Esophagus muscularis mucosa (tissue), 4 donors: ENCODE measurements around the gene LMO7. TPM values are rescaled to one million over a fixed set of nuclear protein-coding genes. Genes with fewer than 3 reads are reported as not detected.
A peak's percentile ranks its signal among the peaks of the same experiment; 100 is the strongest.

ENCODE experiments used
- DNase-seq: peaks from one replicate; pipeline ENCODE4 v3.0.0-alpha.2; 2017; ENCODE audit errors: extremely low spot score
- H3K27ac ChIP-seq, 4 donors: fragments of 200-600 bp; sonication (generic); replicated peaks in 1 of 4; 1 replicate in 3 of 4; 2 replicates in 1 of 4; pipeline ENCODE4 v1.5.1; 2016 to 2019; ENCODE audit warnings: mild to moderate bottlenecking in 1 of 4
- H3K27me3 ChIP-seq, 4 donors: fragments of 200-600 bp; sonication (generic); one replicate each; pipeline versions ENCODE4 v1.5.1 to v1.6.0; 2016 to 2019
- H3K36me3 ChIP-seq, 4 donors: fragments of 200-600 bp; sonication (generic); one replicate each; pipeline ENCODE4 v1.5.1; 2016 to 2019
- H3K4me1 ChIP-seq, 4 donors: fragments of 200-600 bp; sonication (generic); one replicate each; pipeline ENCODE4 v1.5.1; 2016 to 2019
- H3K4me3 ChIP-seq, 4 donors: fragments of 200-600 bp; sonication (generic); 1 replicate in 2 of 4; 2 replicates in 2 of 4; pipeline ENCODE4 v1.5.1; 2016 to 2019; ENCODE audit warnings: mild to moderate bottlenecking in 4 of 4, moderate library complexity in 1 of 4
- H3K9me3 ChIP-seq, 4 donors: fragments of 200-600 bp; sonication (generic); 1 replicate in 3 of 4; 2 replicates in 1 of 4; pipeline ENCODE4 v1.5.1; 2016 to 2019
- EP300 ChIP-seq: sonication (generic); formaldehyde crosslinking; IDR thresholded peaks from one replicate; pipeline ENCODE4 v1.6.1; 2017; ENCODE audit warnings: antibody characterized with exemption
- POLR2A ChIP-seq: fragments of 450-650 bp; IDR thresholded peaks from one replicate; pipeline ENCODE4 v1.6.1; 2017; ENCODE audit warnings: antibody characterized with exemption, moderate library complexity, mild to moderate bottlenecking, low read depth
- POLR2AphosphoS5 ChIP-seq, 2 donors: sonication (generic); formaldehyde crosslinking; IDR thresholded peaks; one replicate each; pipeline ENCODE4 v1.6.1; 2017; ENCODE audit warnings: antibody characterized with exemption in 2 of 2
- WGBS: methylation state at CpG from one replicate; pipeline ENCODE4 v1.1.5; 2018; 5-methylcytosine and 5-hydroxymethylcytosine counted together
- intact Hi-C: fragments of 100-400 bp; cut with DNase I; formaldehyde crosslinking; loops from one replicate; pipeline ENCODE4 v1.15.1; 2023
- total RNA-seq, 4 donors: library from RNA; depleted of rRNA; stranded (reverse); fragments of >200 nt; gene quantifications; one replicate each; pipeline versions ENCODE4 v1.1.0 to v1.2.1, GENCODE V29; 2016
- TF ChIP-seq, protein P1 (sequence below), 3 experiments: fragments of 200-600 bp in 2 of 3; fragments of 450-650 bp in 1 of 3; sonication (generic) in 2 of 3; IDR thresholded peaks; one replicate each; pipeline ENCODE4 v1.5.1; 2017 to 2019; ENCODE audit warnings: antibody characterized with exemption in 3 of 3, mild to moderate bottlenecking in 2 of 3, moderate library complexity in 1 of 3

LMO7 gene
- total RNA-seq, 4 donors from 2014 or later: 11.4 to 17.8 (median 14.7) TPM

DNA sequence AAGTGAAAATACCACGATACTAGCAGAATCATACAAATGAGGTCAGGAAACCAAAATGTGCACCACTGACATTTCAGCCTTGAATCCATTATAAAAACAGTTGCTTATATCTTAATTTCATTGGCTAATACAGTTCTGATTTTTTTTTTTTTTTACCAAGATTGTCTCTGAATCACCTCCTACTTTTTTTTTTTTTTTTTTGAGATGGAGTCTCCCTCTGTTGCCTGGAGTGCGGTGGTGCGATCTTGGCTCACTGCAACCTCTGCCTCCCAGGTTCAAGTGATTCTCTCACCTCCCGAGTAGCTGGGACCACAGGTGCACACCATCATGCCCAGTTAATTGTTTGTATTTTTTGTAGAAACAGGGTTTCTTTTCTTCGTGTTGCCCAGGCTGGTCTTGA is 270.2 kb downstream of the LMO7 start:
- WGBS: 80% methylated on average over 5 of the region's 5 CpGs
- no peak for DNase-seq
- Histone ChIP-seq H3K4me3 (no peak overlapping the region), H3K9me3 (no peaks in the 10 kb centered on the region), H3K36me3 (no peaks in the 10 kb centered on the region), H3K27me3 (no peaks in the 10 kb centered on the region), H3K27ac (peak overlapping the region; percentile 60 to 70 (median 64)), H3K4me1 (peaks cover 22 to 69% (median 63%) of the 10 kb centered on the region in 4 donors)
- TF ChIP-seq POLR2AphosphoS5 (IDR thresholded peaks at IDR 0.05) (no peak), POLR2A (no peak), EP300 (no peak)
- TF ChIP-seq, protein P1, sequence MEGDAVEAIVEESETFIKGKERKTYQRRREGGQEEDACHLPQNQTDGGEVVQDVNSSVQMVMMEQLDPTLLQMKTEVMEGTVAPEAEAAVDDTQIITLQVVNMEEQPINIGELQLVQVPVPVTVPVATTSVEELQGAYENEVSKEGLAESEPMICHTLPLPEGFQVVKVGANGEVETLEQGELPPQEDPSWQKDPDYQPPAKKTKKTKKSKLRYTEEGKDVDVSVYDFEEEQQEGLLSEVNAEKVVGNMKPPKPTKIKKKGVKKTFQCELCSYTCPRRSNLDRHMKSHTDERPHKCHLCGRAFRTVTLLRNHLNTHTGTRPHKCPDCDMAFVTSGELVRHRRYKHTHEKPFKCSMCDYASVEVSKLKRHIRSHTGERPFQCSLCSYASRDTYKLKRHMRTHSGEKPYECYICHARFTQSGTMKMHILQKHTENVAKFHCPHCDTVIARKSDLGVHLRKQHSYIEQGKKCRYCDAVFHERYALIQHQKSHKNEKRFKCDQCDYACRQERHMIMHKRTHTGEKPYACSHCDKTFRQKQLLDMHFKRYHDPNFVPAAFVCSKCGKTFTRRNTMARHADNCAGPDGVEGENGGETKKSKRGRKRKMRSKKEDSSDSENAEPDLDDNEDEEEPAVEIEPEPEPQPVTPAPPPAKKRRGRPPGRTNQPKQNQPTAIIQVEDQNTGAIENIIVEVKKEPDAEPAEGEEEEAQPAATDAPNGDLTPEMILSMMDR (IDR thresholded peaks at IDR 0.05): no peak
- intact Hi-C loops: no loop called here

DNA sequence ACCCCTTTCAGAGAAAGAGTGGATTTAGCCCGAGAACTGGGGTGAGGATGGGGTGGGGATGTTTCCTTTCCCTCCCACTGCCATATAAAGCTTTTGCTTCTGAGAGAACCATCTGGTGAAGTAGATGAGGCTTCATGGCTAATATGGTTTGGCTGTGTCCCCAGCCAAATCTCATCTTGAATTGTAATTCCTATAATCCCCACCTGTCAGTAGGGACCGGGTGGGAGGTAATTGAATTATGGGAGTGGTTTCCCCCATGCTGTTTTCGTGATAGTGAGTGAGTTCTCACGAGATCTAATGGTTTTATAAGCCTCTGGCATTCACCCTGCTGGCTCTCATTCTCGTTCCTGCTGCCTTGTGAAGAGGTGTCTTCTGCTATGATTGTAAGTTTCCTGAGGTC is 270.9 kb downstream of the LMO7 start:
- no peak overlapping the region for H3K4me3 ChIP-seq
- H3K36me3 ChIP-seq: no peaks in the 10 kb centered on the region
- 73% methylated on average over 5 of the region's 5 CpGs for WGBS
- H3K9me3 ChIP-seq: no peaks in the 10 kb centered on the region
- no peak for DNase-seq
- peaks cover 18 to 65% (median 56%) of the 10 kb centered on the region in 4 donors for H3K4me1 ChIP-seq
- TF ChIP-seq, protein P1 (IDR thresholded peaks at IDR 0.05): no peak
- TF ChIP-seq POLR2A (no peak), EP300 (no peak), POLR2AphosphoS5 (IDR thresholded peaks at IDR 0.05) (no peak)
- peak overlapping the region; percentile 60 to 70 (median 64) for H3K27ac ChIP-seq
- H3K27me3 ChIP-seq: no peaks in the 10 kb centered on the region
- intact Hi-C loops: no loop called here

DNA sequence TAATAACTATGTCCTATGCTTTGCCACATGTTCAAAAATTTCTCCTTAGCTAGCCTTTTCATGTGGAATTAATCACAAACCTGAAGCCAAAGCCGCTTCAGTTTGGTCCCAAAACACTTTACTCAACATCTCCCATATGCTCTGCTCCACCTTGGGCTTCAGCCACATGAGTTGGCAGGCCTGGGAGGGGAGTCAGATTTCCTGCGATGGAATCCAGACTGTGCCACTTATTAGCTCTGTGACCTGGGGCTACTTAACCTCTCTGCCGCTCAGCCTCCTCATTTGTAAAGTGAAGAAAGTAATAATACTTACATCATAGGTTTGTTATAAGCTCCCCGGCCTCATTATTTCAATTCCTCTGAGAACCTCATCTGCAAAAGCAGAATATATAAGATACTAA is 272.0 kb downstream of the LMO7 start:
- intact Hi-C loops: no loop called here
- DNase-seq: no peak
- Histone ChIP-seq H3K4me1 (peaks cover 15 to 56% (median 50%) of the 10 kb centered on the region in 4 donors), H3K4me3 (no peak overlapping the region), H3K9me3 (no peaks in the 10 kb centered on the region), H3K27me3 (no peaks in the 10 kb centered on the region), H3K27ac (peak overlapping the region; percentile 60 to 70 (median 64)), H3K36me3 (no peaks in the 10 kb centered on the region)
- WGBS: 45% methylated on average over 4 of the region's 4 CpGs
- TF ChIP-seq EP300: no peak
- TF ChIP-seq POLR2AphosphoS5 (IDR thresholded peaks at IDR 0.05): peak in 1 of 2 donors; percentile 29
- TF ChIP-seq POLR2A: no peak

Other genes with a start within 250 kb of the LMO7 start
- 10 to 100 TPM; 14.2 to 32.0 (median 20.6) TPM for gene TBC1D4, start 154.2 kb upstream of the LMO7 start, total RNA-seq
- gene COMMD6, start 98.5 kb upstream of the LMO7 start, total RNA-seq: 100 to 1,000 TPM in 3 of 4 donors, 10 to 100 TPM in 1; 83.2 to 156 (median 109) TPM
- gene UCHL3, start 86.5 kb upstream of the LMO7 start, total RNA-seq: 10 to 100 TPM; 11.2 to 32.3 (median 23.5) TPM